NCI-H460 (cell line): ENCODE results near the gene BPGM. TPM values are rescaled to one million over a fixed set of nuclear protein-coding genes. Genes with fewer than 3 reads are reported as not detected.

Experiments
- DNase-seq: peaks from one replicate; pipeline ENCODE4 v3.0.0-alpha.2; 2016; ENCODE audit warnings: low read depth; ENCODE audit errors: extremely low read depth
- total RNA-seq: library from RNA; depleted of rRNA; stranded (reverse); fragments of >200 nt; shearing (Covaris generic); gene quantifications from 2 replicates; pipeline ENCODE4 v1.2.3, GENCODE V29; 2014

Gene BPGM
- total RNA-seq, 1 experiment from 2014 or later = 21.5 TPM

DNA sequence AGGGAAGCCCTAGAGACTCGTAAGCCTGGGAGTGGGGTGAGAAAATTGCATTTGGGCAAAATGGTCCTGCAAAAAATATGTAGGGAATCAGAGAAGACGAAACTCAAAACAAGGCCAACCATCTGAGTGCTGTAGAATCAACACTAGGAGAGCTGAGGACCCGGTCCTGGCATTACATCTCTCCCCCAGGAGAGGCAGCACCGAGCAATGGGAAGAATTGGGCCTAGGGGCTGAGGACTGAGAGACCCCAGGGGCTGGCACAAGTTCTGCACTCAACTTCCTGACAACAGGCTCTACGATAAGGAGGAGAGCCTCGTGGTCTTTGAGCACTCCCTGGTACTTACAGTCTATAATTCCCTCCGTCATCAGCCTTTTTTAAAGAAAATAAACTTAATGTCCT is 47.6 kb downstream of the BPGM start:
- no peak for DNase-seq

DNA sequence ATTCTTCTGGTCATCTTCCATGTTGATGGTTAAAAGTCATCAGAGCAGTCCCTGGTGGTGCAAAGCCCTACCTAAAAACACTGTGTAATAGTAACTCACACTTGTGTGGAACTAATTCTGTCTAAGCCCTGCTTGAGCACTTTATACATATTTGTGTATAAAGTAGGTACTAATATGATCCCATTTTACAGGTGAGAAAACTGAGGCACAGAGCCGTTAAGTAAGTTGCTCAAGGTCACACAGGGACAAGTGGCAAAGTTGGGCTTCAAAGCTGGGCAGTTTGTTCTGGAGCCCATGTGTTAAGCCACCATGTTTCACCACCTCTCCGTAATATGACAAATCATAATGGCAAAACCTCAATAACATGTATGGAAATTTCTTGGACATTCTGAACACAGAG is 48.1 kb downstream of the BPGM start:
- no peak for DNase-seq

DNA sequence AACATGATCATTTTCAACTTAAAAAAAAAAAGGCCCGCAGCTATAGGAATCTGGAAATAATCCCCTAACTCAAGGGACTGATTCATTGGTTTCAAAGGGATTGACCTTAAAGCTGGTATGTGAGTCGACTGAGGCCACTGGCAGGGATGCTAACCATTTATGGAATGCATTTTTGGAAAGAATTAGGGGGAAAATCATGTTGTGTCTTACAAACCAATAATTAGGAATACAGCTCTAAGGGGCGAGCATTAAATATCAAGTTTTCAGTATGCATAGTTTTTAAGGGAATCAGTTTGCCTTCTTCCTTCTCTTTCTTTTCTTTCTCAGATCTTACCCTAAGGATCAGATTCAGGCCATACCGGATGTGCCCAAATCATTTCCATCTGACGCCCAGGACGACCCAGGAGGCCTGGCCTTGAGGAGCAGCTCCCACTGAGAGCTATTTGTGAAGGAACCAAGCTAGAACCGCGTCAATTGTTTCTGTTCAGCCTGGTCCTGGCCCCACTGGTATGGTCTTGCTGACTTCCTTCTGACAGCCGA is 48.7 kb downstream of the BPGM start:
- DNase-seq = no peak

DNA sequence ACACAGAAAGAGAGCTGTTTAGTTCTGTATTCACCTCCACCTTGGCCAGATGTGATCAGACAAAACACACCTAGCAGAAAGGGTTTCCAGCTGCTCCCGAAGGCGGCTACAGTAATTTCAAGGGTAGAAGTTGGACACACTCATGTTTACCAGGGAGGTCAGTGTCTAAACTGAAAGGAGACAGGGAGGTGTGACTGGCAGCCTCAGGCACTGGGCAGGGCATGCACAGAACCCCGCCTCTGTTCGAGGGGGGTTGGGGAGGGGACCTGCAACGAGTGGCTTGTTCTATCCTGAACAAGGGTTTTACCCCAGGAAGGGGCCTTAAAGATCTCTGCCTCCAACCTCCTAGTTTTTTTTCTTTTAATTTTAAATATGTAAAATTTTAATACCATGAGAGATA is 49.6 kb downstream of the BPGM start:
- no peak for DNase-seq

DNA sequence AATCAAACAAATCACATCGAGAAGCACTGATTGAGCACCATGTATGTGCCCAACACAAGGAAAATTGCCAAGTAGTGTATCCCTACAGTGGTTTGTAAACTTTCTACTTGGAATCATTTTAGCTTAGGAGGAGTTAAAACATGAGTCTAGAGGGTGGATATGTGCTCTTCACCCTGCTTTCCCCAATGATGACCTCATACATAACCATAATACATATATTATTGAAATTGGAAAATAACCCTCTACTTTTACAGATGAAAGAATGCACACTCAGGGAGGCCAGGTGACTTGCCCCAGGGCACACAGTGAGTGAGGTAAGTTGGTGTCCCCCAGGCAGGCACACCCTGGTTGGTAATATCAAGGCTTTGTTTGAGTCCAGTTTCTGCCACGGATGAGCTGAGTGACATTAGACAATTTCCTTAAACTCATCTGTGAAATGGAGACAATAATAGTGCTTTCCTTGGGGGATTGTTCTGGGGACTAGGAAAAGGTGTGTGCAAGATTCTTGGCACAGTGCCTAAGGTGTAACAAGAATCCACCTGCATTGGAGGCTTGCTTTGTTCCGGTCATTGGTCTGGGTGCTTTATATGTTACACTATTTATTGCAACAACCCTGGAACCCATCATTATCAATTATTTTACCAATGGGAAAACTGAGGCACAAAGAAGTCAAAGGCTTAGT is 50.7 kb downstream of the BPGM start:
- no peak for DNase-seq

DNA sequence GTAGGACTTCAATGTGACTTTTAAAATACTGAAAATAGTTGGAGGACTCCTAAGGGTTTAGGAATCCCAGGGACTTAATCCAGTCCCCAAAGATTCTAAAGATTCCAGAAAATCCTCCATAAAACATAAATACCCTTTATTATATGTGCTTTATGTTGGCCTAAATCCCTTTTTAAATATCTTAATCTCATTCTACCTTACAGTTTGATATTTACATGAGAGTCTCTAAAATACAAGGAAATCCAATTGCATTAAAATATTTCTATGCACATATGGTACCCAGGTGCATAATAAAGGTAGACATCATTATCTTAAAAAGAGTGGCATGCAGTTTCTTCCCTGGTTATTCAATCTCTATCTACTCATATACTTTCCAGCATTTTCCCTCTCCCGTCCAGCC is 51.8 kb downstream of the BPGM start:
- DNase-seq = no peak

DNA sequence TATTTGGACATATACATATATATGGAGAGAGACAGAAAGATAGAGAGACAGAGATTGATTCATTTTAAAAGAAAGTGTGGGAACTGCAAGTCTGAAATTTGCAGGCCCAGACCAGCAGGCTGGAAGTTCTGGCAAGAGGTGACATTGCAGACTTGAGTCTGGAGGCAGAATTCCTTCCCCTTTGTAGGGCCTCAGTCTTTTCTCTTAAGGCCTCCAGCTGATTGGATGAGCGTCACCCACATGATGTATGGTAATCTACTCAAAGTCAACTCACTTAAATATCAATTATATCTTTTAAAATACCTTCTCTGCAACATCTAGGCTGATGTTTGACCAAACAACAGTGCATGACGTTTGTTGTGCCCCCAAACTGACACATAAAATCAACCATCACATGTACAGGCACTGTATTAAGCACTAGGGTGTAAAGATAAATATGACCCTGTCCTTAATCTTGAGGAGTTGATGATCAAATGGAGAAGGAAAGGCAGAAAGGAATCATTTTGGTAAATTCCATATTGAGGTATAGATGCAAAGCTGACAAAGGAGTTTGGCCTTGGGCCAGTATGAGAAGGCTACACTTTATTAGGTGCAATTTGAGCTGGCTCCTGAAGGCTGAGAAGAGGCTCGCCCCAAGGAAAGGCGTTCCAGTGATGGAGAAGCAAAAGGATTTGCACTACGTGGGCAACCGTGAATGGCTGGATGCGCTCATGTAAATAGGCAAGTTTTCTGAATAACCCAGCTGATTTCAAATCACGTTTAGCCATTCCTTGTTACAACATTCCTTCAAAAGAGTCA is 52.6 kb downstream of the BPGM start:
- no peak for DNase-seq

DNA sequence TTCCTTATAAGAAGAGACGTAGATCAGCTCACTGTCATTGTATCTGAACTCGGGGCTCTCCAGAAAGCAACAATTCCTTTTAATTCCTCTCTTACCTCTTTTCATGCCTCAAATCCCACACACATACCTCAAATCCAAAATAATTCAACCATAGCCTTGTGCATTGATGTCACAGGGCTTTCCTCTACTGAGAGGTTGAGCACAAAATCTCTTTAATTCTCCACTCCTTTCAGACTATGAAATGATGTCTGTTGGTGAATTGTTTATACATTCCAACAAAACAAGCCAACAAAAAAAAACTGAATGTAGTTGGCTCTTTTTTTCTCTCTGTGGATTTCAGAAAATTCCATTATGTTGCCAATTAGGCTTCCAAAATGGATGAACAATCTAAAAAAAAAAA is 53.2 kb downstream of the BPGM start:
- DNase-seq = no peak

DNA sequence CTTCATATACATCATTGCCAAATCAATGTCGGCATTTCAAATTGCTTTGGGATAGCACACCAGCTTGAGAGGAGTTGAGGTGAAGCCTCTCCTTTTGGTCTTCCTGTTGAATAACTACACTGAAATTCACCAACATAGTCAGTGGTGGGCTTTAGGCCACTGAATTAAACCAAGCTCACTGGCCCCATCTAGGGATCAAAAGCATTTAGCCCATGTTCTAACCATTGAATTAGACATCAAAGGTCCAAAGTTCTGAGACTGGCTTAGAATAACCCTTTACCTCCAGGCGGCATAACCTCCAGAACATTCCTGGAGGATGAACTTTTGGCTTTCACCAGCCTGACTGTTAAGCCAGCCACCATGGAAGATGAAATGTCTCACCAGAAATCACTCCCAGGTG is 54.6 kb downstream of the BPGM start:
- DNase-seq = peak; percentile 33

DNA sequence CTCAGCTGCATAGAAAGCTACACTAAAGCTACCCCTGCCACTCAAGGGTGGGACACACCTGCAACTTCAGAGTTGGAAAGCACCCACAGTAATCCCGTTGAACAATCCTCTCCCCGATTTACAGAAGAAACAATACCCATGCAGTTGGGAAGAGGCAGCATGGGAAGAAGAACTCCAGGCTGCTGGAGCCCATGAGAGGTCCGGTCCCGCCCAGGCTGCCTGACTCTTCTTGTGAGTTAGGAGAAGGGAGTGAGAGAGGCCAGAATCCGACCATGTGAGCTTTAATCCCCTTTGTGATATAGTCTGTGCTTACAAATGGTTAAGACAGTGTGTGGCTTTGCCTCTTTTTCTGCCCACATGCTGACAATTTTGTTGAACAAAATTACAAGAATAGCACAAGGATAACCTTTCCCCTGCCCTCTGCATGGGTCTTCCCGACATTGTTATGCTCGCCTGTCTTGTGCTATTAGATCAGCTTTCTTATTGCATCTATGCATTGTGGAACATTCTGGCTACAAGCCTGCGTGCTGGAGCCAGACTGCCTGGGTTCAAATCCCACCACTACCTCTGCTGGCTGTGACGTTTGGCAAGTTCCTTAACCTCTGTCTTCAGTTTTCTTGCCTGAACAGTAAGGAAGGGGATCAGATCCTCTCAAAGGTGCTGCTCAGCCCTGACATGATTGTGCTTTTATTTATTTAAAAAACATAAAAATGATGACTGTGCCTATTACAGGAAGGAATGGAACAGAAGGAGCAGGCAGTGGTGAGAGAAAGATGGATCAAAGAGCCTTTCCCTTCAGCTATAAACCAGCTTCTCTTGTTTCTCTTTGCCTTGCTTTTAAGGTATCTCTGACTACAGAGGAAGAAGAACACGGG is 56.0 kb downstream of the BPGM start:
- no peak for DNase-seq

DNA sequence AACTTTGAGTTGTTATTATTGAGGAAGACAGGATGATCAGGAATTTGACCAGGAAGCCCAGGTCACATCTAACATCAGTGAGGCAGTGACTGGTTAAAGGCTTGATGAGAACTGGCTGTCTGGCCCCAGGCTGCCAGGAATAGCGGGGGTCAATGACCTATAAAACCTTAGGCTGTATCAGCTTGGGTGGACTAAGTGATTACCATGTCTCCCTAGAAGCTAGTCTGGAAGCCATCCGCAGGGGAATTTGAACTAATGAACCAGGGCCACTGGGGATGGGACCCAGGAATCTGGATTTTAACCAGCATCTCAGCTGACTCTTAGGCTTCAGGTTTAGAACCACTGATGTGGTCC is 56.6 kb downstream of the BPGM start:
- no peak for DNase-seq

DNA sequence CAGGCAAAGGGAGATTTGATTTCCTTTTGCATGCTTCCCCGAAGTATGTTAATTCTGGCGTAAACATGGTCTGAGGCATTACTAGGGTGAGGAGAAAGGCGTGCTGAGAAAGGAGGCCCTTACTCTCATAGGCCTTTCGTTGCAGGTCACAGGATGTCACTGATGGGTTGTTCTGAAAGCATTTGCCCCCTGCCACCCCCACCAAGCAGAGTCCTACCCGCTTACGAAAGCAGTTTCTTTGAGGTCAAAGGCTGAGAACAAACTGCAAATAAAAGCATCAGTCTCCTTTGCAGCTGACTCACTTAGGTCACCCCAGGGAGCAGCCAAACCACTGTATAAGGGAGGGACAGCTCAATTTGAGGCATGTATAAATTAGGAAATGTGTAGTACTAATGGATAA is 57.1 kb downstream of the BPGM start:
- no peak for DNase-seq

DNA sequence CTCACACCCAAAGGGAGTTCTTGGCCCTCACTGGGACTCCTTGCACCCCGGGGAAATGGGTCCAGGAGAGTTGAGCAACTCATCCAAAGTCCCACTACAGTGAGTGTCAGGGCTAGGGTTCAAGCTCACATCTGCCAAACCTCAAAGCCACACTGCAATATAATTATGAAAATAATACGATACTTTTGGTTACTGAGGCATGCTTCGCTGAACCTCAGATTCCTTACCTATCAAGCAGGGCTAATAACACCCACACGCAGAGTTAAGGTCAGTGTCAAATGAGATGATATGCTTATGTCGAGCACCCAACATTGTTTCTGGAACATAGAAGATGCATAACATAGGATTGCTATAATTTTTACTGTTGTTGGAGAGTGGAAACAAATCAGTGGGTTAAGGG is 58.2 kb downstream of the BPGM start:
- DNase-seq = no peak

DNA sequence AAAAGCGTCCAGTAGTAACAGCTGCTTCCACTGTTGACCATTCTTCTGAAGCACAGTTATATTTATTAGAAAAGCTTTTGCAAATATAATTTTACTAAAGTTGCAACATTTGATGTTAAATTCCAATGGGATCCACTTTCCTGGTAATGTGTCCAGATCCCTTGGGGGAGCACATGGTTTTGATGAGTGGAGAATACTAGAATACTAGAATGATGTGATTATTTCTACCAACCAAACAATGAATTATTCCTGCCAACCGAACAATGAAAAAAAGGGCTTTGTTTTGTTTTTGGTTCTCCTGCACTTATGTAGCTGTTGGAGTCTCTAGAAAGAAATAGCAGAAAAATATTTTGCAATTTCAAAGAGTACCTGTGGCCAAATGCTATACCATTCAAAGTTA is 59.1 kb downstream of the BPGM start:
- DNase-seq = no peak

DNA sequence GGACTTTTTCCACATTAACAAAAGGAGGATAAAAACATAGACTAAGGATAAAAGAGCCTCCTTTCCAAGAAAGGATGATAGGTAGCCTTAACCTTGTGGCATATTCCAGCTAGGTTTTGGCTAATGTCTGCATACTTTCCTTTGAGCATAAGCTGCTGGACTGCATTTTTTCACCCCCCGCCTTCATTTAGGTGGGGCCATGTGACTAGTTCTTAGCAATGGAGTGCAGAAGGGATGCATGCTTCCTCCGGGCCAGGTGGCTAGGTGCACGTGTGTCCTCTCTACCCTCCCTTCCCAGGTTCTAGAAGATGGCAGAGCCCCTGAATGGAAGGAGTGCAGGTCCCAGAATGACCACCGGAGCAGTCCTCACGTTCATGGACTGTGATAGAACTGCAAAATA is 59.8 kb downstream of the BPGM start:
- no peak for DNase-seq

DNA sequence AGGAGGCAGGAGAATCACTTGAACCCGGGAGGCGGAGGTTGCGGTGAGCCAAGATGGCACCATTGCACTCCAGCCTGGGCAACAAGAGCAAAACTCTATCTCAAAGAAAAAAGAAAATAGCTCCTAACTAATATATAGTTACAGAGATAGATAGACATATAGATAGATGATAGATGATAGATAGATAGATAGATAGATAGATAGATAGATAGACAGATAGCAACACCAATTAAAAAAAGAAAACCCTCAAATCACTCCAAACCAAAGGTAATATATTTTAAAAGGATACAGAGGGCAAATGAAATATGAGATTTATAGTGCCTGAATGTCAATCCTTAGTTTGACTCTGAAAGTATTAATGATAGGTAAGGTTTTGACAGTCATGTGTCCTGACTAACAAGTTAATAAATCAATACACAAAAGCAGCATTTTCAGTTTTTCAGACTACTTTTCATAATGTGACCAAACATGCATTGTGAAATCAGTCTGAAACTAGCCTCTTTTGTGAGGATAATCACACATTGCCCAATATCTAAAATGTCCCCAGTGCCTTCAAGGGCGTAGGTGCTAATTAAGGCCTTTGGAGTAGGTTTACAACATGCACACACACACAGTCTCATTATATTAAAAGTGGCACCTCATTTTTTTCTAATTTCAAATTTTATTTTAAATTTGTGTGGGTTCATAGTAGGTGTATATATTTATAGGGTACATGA is 61.2 kb downstream of the BPGM start:
- no peak for DNase-seq

DNA sequence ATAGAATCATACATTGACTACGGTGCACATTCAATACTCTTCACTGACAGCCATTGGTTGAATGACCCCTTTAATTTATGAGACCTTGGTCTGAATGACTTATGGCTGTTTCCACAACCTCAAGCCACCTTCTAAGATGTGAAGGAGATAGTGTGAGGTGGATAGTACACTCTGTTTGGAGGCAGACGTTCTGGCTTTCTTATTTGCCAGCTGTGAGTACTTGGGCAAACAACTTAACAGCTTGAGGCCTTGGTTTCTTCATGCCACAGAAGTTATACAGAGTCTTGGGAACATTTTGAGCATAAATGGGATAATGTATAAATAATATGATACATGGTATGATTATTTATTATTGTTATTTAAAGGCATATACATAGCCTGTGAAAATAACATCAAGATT is 62.0 kb downstream of the BPGM start:
- DNase-seq = no peak

DNA sequence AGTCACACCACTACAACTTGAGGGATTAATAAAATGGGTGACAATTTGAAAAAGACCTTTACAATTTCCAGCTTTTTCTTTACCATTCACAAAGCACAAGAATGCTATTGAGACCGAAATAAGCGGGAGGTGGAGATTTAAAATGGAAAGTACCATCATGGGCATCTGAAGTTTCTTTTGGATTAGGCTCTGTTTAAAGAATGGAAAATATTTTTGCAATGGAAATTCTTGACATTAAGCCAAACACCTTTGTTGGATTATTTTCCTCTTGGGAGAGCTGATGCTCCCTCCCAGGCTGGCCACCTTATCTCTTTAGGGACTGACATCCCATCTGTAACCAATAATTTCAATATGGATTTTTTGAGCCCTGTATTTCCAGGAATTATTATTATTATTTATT is 62.5 kb downstream of the BPGM start:
- no peak for DNase-seq

DNA sequence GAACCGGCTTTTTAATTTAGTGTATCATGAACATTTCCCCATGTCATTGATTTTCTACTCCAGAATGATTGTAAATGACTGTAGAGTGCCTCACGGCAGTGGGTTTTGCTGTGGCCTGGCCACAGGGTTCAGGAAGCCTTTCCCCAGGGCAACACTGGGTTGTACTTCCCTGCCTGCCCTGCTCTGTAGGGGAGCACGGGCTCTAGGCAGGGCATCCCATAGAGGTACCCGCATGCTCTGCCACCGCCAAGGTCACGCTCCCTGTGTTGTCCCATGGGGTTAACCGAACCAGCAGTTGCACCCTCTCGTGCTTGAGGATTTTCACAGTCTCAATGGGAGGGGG is 63.8 kb downstream of the BPGM start:
- DNase-seq = no peak

DNA sequence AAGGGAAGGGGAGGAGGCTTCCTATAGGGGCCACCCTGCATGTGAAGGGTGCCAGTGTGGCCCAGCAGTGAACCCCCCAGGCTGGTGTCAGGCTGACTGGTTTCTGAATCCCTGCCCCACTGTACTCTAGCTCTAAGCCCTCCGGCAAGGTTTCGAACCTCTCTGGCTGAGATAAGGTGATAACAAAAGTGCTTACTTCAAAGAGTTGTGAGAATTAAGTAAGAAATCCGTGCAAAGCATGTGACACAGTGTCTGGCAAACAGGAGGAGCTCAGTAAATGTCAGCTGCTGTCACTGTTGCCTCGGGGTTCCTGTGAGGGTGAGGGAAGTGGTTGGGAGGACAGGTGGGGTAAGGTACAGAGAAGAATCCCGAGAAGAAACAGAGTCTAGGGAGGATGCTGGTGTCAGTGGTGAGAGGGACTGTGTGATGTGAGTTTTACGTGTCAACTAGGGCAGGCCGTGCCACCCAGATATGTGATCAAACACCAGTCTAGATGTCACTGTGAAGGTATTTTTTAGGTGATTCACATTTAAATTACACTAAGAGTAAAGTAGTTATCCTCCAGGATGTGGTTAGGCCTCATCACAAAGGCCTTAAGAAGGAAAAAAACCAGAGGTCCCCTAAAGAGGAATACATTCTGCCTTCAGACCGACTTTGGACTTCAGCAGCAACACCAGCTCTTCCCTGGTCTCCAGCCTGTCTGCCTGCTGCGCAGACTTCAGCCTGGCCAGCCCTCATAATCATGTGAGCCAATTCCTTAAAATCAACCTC is 64.4 kb downstream of the BPGM start:
- DNase-seq = no peak
